ENCODE measurements around the gene BARX2.

Gene BARX2

GRCh38 chr11:129374081-129374992, 1.3 kb upstream of the BARX2 start:
- DNase-seq, result no peak

- DNase-seq, result no peak
Measured at GRCh38 chr11:129374993-129375750, 476 bp upstream of the BARX2 start.

GRCh38 chr11:129376658-129377341, 1.2 kb downstream of the BARX2 start:
- DNase-seq, result no peak

GRCh38 chr11:129377739-129378138, 2.1 kb downstream of the BARX2 start:
- DNase-seq, result no peak

GRCh38 chr11:129380413-129380812, 4.8 kb downstream of the BARX2 start:
- no peak for DNase-seq

- DNase-seq, result no peak
Measured at GRCh38 chr11:129382583-129382982, 6.9 kb downstream of the BARX2 start.

GRCh38 chr11:129383060-129383459, 7.4 kb downstream of the BARX2 start:
- DNase-seq, result no peak

GRCh38 chr11:129383502-129383901, 7.9 kb downstream of the BARX2 start:
- DNase-seq, result no peak

GRCh38 chr11:129384415-129384814, 8.8 kb downstream of the BARX2 start:
- DNase-seq, result no peak

GRCh38 chr11:129385801-129386200, 10.2 kb downstream of the BARX2 start:
- no peak for DNase-seq

- no peak for DNase-seq
Measured at GRCh38 chr11:129386795-129387397, 11.2 kb downstream of the BARX2 start.

- no peak for DNase-seq
Measured at GRCh38 chr11:129387434-129387833, 11.8 kb downstream of the BARX2 start.

GRCh38 chr11:129388824-129389223, 13.2 kb downstream of the BARX2 start:
- no peak for DNase-seq

GRCh38 chr11:129390303-129390821, 14.7 kb downstream of the BARX2 start:
- no peak for DNase-seq

GRCh38 chr11:129391360-129391759, 15.7 kb downstream of the BARX2 start:
- DNase-seq, result no peak

- no peak for DNase-seq
Measured at GRCh38 chr11:129391821-129392220, 16.2 kb downstream of the BARX2 start.

- DNase-seq, result no peak
Measured at GRCh38 chr11:129392995-129393394, 17.3 kb downstream of the BARX2 start.

- no peak for DNase-seq
Measured at GRCh38 chr11:129394709-129395108, 19.1 kb downstream of the BARX2 start.

- no peak for DNase-seq
Measured at GRCh38 chr11:129395432-129395831, 19.8 kb downstream of the BARX2 start.

GRCh38 chr11:129395883-129396282, 20.2 kb downstream of the BARX2 start:
- DNase-seq, result no peak

- DNase-seq, result no peak
Measured at GRCh38 chr11:129396454-129396853, 20.8 kb downstream of the BARX2 start.

All from activated CD4-positive, alpha-beta T cell treated with anti-CD3 and anti-CD28 coated beads for 4 hours (primary cell).